Neuronal stem cell (in vitro differentiated cells): ENCODE data around the gene TMEM164.

Experiments
- DNase-seq: peaks from one replicate; pipeline ENCODE4 v3.0.0-alpha.2; 2013; ENCODE audit warnings: low spot score
- H2AFZ ChIP-seq: one replicate; pipeline ENCODE4 v1.6.1; 2013; ENCODE audit warnings: mild to moderate bottlenecking, low read length, inconsistent platforms
- H2AK5ac ChIP-seq: 2 replicates; pipeline ENCODE4 v1.6.1; 2013; ENCODE audit warnings: low read depth, mild to moderate bottlenecking, inconsistent platforms, low read length, moderate library complexity, mixed read lengths
- H2BK120ac ChIP-seq: 2 replicates; pipeline ENCODE4 v1.6.1; 2013; ENCODE audit warnings: low read depth, mild to moderate bottlenecking, inconsistent platforms, low read length, moderate library complexity, mixed read lengths
- H2BK12ac ChIP-seq: one replicate; pipeline ENCODE4 v1.6.1; 2013; ENCODE audit warnings: low read length, inconsistent platforms
- H2BK15ac ChIP-seq: 2 replicates; pipeline ENCODE4 v1.6.1; 2013; ENCODE audit warnings: mild to moderate bottlenecking, low read length, inconsistent platforms, mixed read lengths
- H2BK5ac ChIP-seq: one replicate; pipeline ENCODE4 v1.6.1; 2013; ENCODE audit warnings: inconsistent platforms, mild to moderate bottlenecking, low read length, moderate library complexity
- H3K14ac ChIP-seq: one replicate; pipeline ENCODE4 v1.6.1; 2013; ENCODE audit warnings: low read length, inconsistent platforms
- H3K18ac ChIP-seq: 2 replicates; pipeline ENCODE4 v1.6.1; 2013; ENCODE audit warnings: low read length, inconsistent platforms
- H3K23ac ChIP-seq: 2 replicates; pipeline ENCODE4 v1.6.1; 2013; ENCODE audit warnings: low read depth, mild to moderate bottlenecking, mixed read lengths, low read length, inconsistent platforms; ENCODE audit not compliant: poor library complexity
- H3K27ac ChIP-seq: replicated peaks from 3 replicates; pipeline ENCODE4 v1.5.1; 2013; ENCODE audit warnings: low read length, inconsistent platforms
- H3K27me3 ChIP-seq, 3 experiments: 2 replicates each; pipeline ENCODE4 v1.6.1; 2013; ENCODE audit warnings: low read length in 3 of 3, mild to moderate bottlenecking in 2 of 3, inconsistent platforms in 1 of 3, low read depth in 1 of 3, mixed read lengths in 1 of 3, moderate library complexity in 1 of 3; ENCODE audit not compliant: control insufficient read depth in 3 of 3, insufficient read depth in 3 of 3
- H3K36me3 ChIP-seq, 2 donors: replicated peaks in 1 of 2; 2 replicates each; pipeline ENCODE4 v1.6.1; 2013; ENCODE audit warnings: low read length in 2 of 2; ENCODE audit not compliant: control insufficient read depth in 2 of 2, insufficient read depth in 2 of 2
- H3K4ac ChIP-seq: 2 replicates; pipeline ENCODE4 v1.6.1; 2013; ENCODE audit warnings: inconsistent platforms, mild to moderate bottlenecking, low read length, moderate library complexity
- H3K4me1 ChIP-seq, 2 donors: 1 replicate in 1 of 2; 2 replicates in 1 of 2; pipeline ENCODE4 v1.6.1; 2013; ENCODE audit warnings: low read length in 2 of 2, low read depth in 1 of 2; ENCODE audit not compliant: control insufficient read depth in 2 of 2, insufficient read depth in 1 of 2
- H3K4me2 ChIP-seq: one replicate; pipeline ENCODE4 v1.6.1; 2013; ENCODE audit warnings: mild to moderate bottlenecking, low read length, inconsistent platforms; ENCODE audit not compliant: insufficient read depth, poor library complexity, severe bottlenecking
- H3K4me3 ChIP-seq, 2 donors: 2 replicates each; pipeline ENCODE4 v1.5.1; 2013; ENCODE audit warnings: low read length in 2 of 2, mild to moderate bottlenecking in 2 of 2, inconsistent platforms in 1 of 2, moderate library complexity in 1 of 2
- H3K79me1 ChIP-seq: one replicate; pipeline ENCODE4 v1.6.1; 2013; ENCODE audit warnings: low read depth, mild to moderate bottlenecking, inconsistent platforms, low read length, moderate library complexity
- H3K9ac ChIP-seq: one replicate; pipeline ENCODE4 v1.6.1; 2013; ENCODE audit warnings: mild to moderate bottlenecking, low read depth, low read length, inconsistent platforms; ENCODE audit not compliant: poor library complexity
- H3K9me3 ChIP-seq, 2 donors: replicated peaks in 1 of 2; 2 replicates each; pipeline versions ENCODE3 to v1.6.1; 2013; ENCODE audit warnings: low read length in 2 of 2, mild to moderate bottlenecking in 2 of 2, inconsistent platforms in 1 of 2, low read depth in 1 of 2, mixed read lengths in 1 of 2, moderate library complexity in 1 of 2; ENCODE audit not compliant: control insufficient read depth in 2 of 2, insufficient read depth in 1 of 2
- H4K8ac ChIP-seq: one replicate; pipeline ENCODE4 v1.6.1; 2013; ENCODE audit warnings: low read depth, mild to moderate bottlenecking, inconsistent platforms, low read length, moderate library complexity
- H4K91ac ChIP-seq: one replicate; pipeline ENCODE4 v1.6.1; 2013; ENCODE audit warnings: low read length, low read depth, mild to moderate bottlenecking, inconsistent platforms; ENCODE audit not compliant: poor library complexity
- WGBS, 2 donors: extraction: QIAGEN DNeasy Blood & Tissue Kit; methylation state at CpG; one replicate each; pipeline ENCODE4 v1.1.7; 2013; ENCODE audit warnings: missing lambda C conversion rate in 2 of 2, mixed read lengths in 1 of 2; ENCODE audit not compliant: insufficient read length in 2 of 2, insufficient replicate concordance in 1 of 2; ENCODE audit errors: extremely low coverage in 2 of 2; 5-methylcytosine and 5-hydroxymethylcytosine counted together

TMEM164 gene

GRCh38 chrX:110143454-110144210, 140.7 kb downstream of the TMEM164 start:
- no peak overlapping the region for H3K27ac ChIP-seq
- H3K36me3 ChIP-seq: peaks cover 0 to 7% of the 10 kb centered on the region in 2 donors
- H4K8ac ChIP-seq: no peak overlapping the region
- no peak overlapping the region for H2BK15ac ChIP-seq
- no peak overlapping the region for H2AK5ac ChIP-seq
- H3K4me2 ChIP-seq: no peak overlapping the region
- no peak overlapping the region for H2AFZ ChIP-seq
- H3K4me1 ChIP-seq: peaks cover 5 to 8% of the 10 kb centered on the region in 2 donors
- no peak overlapping the region for H3K9ac ChIP-seq
- no CpG with 5 or more reads among the region's 6 CpGs for WGBS, 2 donors
- no peak overlapping the region for H3K4me3 ChIP-seq
- no peaks in the 10 kb centered on the region for H3K79me1 ChIP-seq
- H2BK12ac ChIP-seq: no peak overlapping the region
- no peak overlapping the region for H3K4ac ChIP-seq
- DNase-seq: no peak
- no peak overlapping the region for H4K91ac ChIP-seq
- no peak overlapping the region for H3K23ac ChIP-seq
- H3K14ac ChIP-seq: no peak overlapping the region
- H3K18ac ChIP-seq: no peak overlapping the region
- no peak overlapping the region for H2BK5ac ChIP-seq
- no peaks in the 10 kb centered on the region for H3K27me3 ChIP-seq
- H3K9me3 ChIP-seq: no peaks in the 10 kb centered on the region
- H2BK120ac ChIP-seq: no peak overlapping the region

- H3K79me1 ChIP-seq: no peaks in the 10 kb centered on the region
- no peak overlapping the region for H3K4me3 ChIP-seq
- no peak for DNase-seq
Measured at GRCh38 chrX:110145311-110145710, 142.4 kb downstream of the TMEM164 start.

GRCh38 chrX:110145854-110146253, 142.9 kb downstream of the TMEM164 start:
- no peak for DNase-seq
- Histone ChIP-seq H2AFZ (no peak overlapping the region), H3K4ac (no peak overlapping the region), H4K91ac (no peak overlapping the region), H3K14ac (no peak overlapping the region), H3K79me1 (no peaks in the 10 kb centered on the region), H2BK120ac (no peak overlapping the region), H3K18ac (no peak overlapping the region), H4K8ac (no peak overlapping the region), H2BK5ac (no peak overlapping the region), H3K23ac (no peak overlapping the region), H2BK15ac (no peak overlapping the region), H3K27ac (no peak overlapping the region), H3K4me1 (peaks cover 5 to 8% of the 10 kb centered on the region in 2 donors), H3K4me2 (no peak overlapping the region), H3K36me3 (peaks cover 0 to 7% of the 10 kb centered on the region in 2 donors), H3K27me3 (no peaks in the 10 kb centered on the region), H3K4me3 (no peak overlapping the region), H3K9ac (no peak overlapping the region), H2AK5ac (no peak overlapping the region), H3K9me3 (no peaks in the 10 kb centered on the region), H2BK12ac (no peak overlapping the region)
- WGBS, 2 donors: no CpG with 5 or more reads among the region's 4 CpGs

More at GRCh38 chrX:110145311-110145710, 142.4 kb downstream of the TMEM164 start:
- Histone ChIP-seq H3K4me1 (peaks cover 5 to 8% of the 10 kb centered on the region in 2 donors), H3K4me2 (no peak overlapping the region), H3K27me3 (no peaks in the 10 kb centered on the region), H2BK15ac (no peak overlapping the region), H2AK5ac (no peak overlapping the region), H3K9me3 (no peaks in the 10 kb centered on the region), H2BK120ac (no peak overlapping the region), H4K8ac (no peak overlapping the region), H3K27ac (no peak overlapping the region), H2BK5ac (no peak overlapping the region), H3K23ac (no peak overlapping the region), H3K4ac (no peak overlapping the region), H2BK12ac (no peak overlapping the region), H4K91ac (no peak overlapping the region), H3K18ac (no peak overlapping the region), H3K14ac (no peak overlapping the region), H2AFZ (no peak overlapping the region), H3K36me3 (peaks cover 0 to 7% of the 10 kb centered on the region in 2 donors), H3K9ac (no peak overlapping the region)

DNA sequence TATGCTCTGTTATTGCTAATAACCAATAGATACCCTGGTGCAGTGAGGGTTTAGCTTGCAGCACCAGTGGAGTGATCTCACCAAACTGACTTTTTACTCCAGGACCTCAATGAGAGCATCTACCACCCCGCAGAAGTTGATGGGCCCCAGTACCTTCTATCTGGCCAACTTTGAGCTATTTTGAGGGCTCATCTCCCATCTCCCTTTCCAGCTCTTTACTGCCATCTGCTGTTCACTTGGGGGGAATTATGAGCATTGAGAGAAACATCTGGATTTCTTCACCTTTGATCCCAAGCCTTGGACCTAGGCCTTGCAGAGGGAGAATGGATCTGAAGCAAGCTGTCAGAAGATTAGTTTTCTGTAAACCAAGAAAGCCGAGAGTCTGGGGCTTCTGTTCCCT, 143.6 kb downstream of the TMEM164 start:
- H2AFZ ChIP-seq: no peak overlapping the region

More for the DNA sequence above, 143.6 kb downstream of the TMEM164 start:
- H2BK15ac ChIP-seq: no peak overlapping the region
- H3K18ac ChIP-seq: no peak overlapping the region
- H3K79me1 ChIP-seq: no peaks in the 10 kb centered on the region
- no peak overlapping the region for H3K9ac ChIP-seq
- H3K4me3 ChIP-seq: no peak overlapping the region
- no CpG with 5 or more reads among the region's 2 CpGs for WGBS, 2 donors
- H3K27me3 ChIP-seq: no peaks in the 10 kb centered on the region
- H2AK5ac ChIP-seq: no peak overlapping the region
- H4K8ac ChIP-seq: no peak overlapping the region
- no peak overlapping the region for H2BK5ac ChIP-seq
- peak; percentile 31 for DNase-seq
- no peaks in the 10 kb centered on the region for H3K9me3 ChIP-seq
- no peak overlapping the region for H3K4ac ChIP-seq
- H3K4me1 ChIP-seq: peaks cover 5 to 8% of the 10 kb centered on the region in 2 donors
- H2BK120ac ChIP-seq: no peak overlapping the region
- H3K23ac ChIP-seq: no peak overlapping the region
- no peak overlapping the region for H3K14ac ChIP-seq
- H3K27ac ChIP-seq: no peak overlapping the region
- no peak overlapping the region for H3K4me2 ChIP-seq
- no peak overlapping the region for H2BK12ac ChIP-seq
- H3K36me3 ChIP-seq: peaks cover 0 to 7% of the 10 kb centered on the region in 2 donors
- no peak overlapping the region for H4K91ac ChIP-seq
